T47D (cell line): Measurements from ENCODE around the gene GRAMD1C.

Source experiments
- DNase-seq, 2 experiments: peaks; one replicate each; pipeline versions ENCODE4 v3.0.0 to v3.0.0-alpha.2; 2011 to 2012; ENCODE audit warnings: low read depth in 1 of 2, low spot score in 1 of 2
- JUND ChIP-seq: IDR thresholded peaks from 2 replicates; pipeline ENCODE4 v1.6.1; 2012; ENCODE audit warnings: low read depth
- in situ Hi-C: cut with HindIII; loops from 2 replicates; pipeline ENCODE4 v1.10.0; 2016; ENCODE audit warnings: low sequenced_read_pairs, low pct_unique_long_range_greater_than_20kb

The GRAMD1C gene

GRCh38 chr3:113878403-113878802 is 39.8 kb downstream of the GRAMD1C start:
- TF ChIP-seq JUND, result no peak
- in situ Hi-C loops, result no loop called here
- DNase-seq, result no peak

- in situ Hi-C loops, result no loop called here
- no peak for DNase-seq
- no peak for TF ChIP-seq JUND
These were observed 46.5 kb downstream of the GRAMD1C start for GRCh38 chr3:113885050-113885449.

- DNase-seq, result peak; percentile 26 to 65
- in situ Hi-C loops, result no loop called here
These were observed 51.8 kb downstream of the GRAMD1C start for GRCh38 chr3:113890256-113890900.

GRCh38 chr3:113894927-113895326 is 56.3 kb downstream of the GRAMD1C start:
- no peak for TF ChIP-seq JUND
- DNase-seq, result no peak
- in situ Hi-C loops, result no loop called here

More at GRCh38 chr3:113890256-113890900, 51.8 kb downstream of the GRAMD1C start:
- TF ChIP-seq JUND, result no peak

GRCh38 chr3:113895964-113896363 is 57.4 kb downstream of the GRAMD1C start:
- TF ChIP-seq JUND, result no peak
- DNase-seq, result peak in 1 of 2 experiments; percentile 20
- in situ Hi-C loops, result no loop called here

- TF ChIP-seq JUND, result no peak
- in situ Hi-C loops, result no loop called here
- DNase-seq, result no peak
These were observed 58.3 kb downstream of the GRAMD1C start for GRCh38 chr3:113896930-113897329.

- in situ Hi-C loops, result no loop called here
- TF ChIP-seq JUND, result peak; percentile 62; the same call in 1 of the 2 replicates
These were observed 58.8 kb downstream of the GRAMD1C start for GRCh38 chr3:113897373-113897777.

GRCh38 chr3:113898892-113899291 is 60.3 kb downstream of the GRAMD1C start:
- DNase-seq, result no peak
- no peak for TF ChIP-seq JUND
- in situ Hi-C loops, result no loop called here

More at GRCh38 chr3:113897373-113897777, 58.8 kb downstream of the GRAMD1C start:
- DNase-seq, result peak; percentile 21 to 90

GRCh38 chr3:113906568-113907140 is 68.1 kb downstream of the GRAMD1C start:
- no peak for DNase-seq
- in situ Hi-C loops, result no loop called here
- TF ChIP-seq JUND, result no peak

- TF ChIP-seq JUND, result no peak
- in situ Hi-C loops, result no loop called here
- no peak for DNase-seq
These were observed 69.5 kb downstream of the GRAMD1C start for GRCh38 chr3:113908133-113908532.

- in situ Hi-C loops, result no loop called here
- no peak for TF ChIP-seq JUND
- DNase-seq, result no peak
These were observed 72.4 kb downstream of the GRAMD1C start for GRCh38 chr3:113910966-113911365.

GRCh38 chr3:113912552-113913236 is 74.1 kb downstream of the GRAMD1C start:
- peak in 1 of 2 experiments; percentile 87 for DNase-seq
- in situ Hi-C loops, result no loop called here
- no peak for TF ChIP-seq JUND

- TF ChIP-seq JUND, result no peak
- no peak for DNase-seq
- in situ Hi-C loops, result no loop called here
These were observed 76.1 kb downstream of the GRAMD1C start for GRCh38 chr3:113914646-113915045.
